Astrocyte (in vitro differentiated cells and primary cell): ENCODE measurements around the gene STK4.

ENCODE experiments used
- CTCF ChIP-seq: IDR thresholded peaks from 2 replicates; pipeline ENCODE4 v1.5.1; 2011; ENCODE audit warnings: low read depth, mild to moderate bottlenecking, inconsistent platforms, low read length, moderate library complexity; ENCODE audit not compliant: insufficient read depth
- EZH2 ChIP-seq: IDR thresholded peaks from 2 replicates; pipeline ENCODE4 v1.6.1; 2012; ENCODE audit warnings: mild to moderate bottlenecking, low read length, inconsistent platforms; ENCODE audit not compliant: insufficient read depth

- no peak for TF ChIP-seq CTCF
- TF ChIP-seq EZH2, result no peak
Measured at GRCh38 chr20:44938637-44939036, 27.7 kb upstream of the STK4 start.
